Stimulated activated CD4-positive, alpha-beta T cell treated with anti-CD3 and anti-CD28 coated beads, Interleukin-1b, Interleukin-23, amount 100 ng/mL, for 4 hours (primary cell): Measurements from ENCODE around the gene LAYN.
A peak's percentile ranks its signal among the peaks of the same experiment; 100 is the strongest.

Experiments
- DNase-seq, 2 donors: peaks; one replicate each; pipeline ENCODE4 v3.0.0-alpha.2; 2020; ENCODE audit warnings: low read depth in 2 of 2

The LAYN gene, protein sequence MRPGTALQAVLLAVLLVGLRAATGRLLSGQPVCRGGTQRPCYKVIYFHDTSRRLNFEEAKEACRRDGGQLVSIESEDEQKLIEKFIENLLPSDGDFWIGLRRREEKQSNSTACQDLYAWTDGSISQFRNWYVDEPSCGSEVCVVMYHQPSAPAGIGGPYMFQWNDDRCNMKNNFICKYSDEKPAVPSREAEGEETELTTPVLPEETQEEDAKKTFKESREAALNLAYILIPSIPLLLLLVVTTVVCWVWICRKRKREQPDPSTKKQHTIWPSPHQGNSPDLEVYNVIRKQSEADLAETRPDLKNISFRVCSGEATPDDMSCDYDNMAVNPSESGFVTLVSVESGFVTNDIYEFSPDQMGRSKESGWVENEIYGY

DNA sequence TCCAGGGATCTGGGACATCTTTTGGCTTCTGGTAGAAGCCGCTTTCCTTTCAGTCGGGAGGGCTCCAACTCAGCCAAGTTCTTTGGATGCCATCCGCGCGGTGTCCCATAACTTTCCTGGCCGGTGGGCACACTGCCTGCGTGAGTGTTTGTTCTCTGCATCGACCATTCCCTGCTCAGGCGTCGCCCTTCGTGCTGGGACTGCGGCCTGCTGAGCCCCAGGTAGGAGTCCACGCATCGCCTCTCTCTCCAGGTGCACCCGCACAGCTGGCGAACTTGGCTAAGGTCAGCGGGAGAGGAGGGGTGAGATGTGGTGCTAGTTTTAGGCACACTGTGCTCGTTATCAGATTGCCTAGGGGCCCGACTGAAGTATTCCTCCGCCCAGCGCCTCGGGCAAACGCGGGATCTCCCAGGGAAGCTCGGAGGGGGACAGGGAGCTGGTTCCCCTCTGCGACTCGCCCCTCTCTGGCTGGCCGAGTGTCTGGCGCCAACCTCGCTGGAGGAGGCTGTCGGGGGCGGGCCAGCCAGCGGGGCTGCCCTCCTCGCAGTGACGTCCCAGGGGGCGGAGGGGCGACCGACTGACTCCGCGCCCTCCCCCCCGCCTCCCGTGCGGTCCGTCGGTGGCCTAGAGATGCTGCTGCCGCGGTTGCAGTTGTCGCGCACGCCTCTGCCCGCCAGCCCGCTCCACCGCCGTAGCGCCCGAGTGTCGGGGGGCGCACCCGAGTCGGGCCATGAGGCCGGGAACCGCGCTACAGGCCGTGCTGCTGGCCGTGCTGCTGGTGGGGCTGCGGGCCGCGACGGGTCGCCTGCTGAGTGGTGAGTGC is at the start of gene LAYN:
Gene LAYN, plus strand, starts transcription at position 607 of the 823 bp plus-strand sequence. Its CDS starts 124 bp downstream, at position 731.
- DNase-seq = no peak

DNA sequence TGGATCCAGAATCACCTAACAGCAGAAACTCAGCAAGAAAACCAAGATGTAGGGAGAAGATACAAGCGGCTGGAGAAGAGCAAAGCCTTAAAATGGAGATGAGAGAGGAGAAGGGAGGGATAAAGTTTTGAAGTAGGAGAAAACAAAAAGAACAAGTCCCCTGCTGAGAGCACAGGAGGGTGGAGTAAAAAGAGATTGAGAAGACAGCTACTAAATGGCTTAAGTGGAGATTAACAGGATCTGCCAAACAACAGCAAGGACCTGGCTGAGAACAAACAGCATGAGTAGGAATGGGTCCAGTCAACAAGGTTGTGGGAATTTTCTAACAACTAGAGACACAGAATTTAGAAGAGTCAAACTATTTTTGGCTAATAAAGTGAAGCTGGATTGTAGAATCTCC is 46.5 kb upstream of the LAYN start:
- DNase-seq = no peak

DNA sequence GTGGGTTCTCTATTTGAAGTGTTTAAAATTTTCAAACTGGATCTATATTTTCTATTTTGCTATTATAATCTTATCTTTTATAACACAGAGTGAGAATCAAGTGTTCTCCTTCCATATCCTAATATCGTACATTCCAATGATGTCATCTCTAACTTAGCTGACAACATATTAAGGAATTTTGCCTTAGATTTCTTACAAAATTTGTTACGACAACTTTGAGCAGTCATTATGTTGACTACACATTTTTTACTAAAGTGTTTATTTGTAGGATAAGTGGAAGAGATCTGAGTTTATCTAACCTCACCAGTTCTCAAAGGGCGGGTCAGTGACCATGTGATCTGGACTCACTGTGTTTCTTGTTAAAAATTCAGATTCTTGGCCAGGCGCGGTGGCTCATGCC is 41.0 kb upstream of the LAYN start:
- no peak for DNase-seq

DNA sequence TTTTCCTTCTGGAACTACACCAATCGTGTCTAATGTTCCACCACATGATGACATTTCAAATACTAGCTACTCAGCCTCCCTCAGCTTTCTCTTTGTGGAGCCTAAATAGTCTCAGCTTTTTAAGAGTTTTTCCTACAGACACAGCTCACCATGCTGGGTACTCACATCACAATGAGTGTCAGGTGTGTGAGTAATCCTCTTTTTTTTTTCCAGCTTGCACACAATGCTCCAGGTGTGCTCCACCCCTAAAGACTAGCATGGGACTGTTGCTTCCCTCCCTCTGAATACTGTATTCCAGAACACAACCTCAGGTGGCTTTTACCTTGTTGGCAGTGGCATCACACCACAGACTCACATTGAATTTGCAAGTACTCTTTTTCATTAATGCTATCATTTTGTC is 40.0 kb upstream of the LAYN start:
- DNase-seq = no peak

DNA sequence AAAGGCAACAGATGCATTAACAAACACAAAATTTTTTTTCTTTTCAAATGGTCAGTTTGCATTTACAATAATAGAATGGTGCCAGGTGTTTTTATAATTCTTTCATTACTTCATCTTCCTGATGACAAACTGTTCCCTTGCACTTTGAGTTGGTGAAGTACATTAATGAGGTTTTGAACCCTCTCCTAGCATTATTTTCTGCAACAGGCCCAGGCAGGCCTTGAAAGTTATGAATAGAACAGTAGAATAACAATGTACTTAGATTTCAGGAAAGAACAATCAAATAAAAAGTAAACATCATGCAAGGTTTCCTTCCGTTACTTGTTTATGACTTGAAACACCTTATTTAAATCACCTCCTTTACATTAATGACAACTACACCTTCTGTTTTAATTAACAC is 37.9 kb upstream of the LAYN start:
- no peak for DNase-seq

DNA sequence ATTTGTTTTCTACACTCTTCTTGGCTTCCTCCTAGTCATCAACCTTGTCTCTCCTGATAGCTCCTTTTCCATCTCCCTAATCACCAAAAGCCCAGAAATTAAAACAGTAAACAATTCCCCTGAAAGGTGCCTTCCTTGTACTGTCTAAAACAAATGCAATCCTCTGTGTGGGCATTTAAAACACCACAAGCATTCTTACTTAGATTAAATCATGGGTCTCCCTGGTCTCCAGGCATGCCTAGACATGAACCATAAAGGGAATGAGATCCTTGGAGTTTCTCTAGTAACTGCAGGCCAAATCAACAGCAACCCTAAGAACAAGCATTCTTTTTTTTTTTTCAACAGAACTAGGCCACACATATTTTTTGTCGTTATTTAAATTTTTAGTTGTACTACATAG is 30.2 kb upstream of the LAYN start:
- no peak for DNase-seq

DNA sequence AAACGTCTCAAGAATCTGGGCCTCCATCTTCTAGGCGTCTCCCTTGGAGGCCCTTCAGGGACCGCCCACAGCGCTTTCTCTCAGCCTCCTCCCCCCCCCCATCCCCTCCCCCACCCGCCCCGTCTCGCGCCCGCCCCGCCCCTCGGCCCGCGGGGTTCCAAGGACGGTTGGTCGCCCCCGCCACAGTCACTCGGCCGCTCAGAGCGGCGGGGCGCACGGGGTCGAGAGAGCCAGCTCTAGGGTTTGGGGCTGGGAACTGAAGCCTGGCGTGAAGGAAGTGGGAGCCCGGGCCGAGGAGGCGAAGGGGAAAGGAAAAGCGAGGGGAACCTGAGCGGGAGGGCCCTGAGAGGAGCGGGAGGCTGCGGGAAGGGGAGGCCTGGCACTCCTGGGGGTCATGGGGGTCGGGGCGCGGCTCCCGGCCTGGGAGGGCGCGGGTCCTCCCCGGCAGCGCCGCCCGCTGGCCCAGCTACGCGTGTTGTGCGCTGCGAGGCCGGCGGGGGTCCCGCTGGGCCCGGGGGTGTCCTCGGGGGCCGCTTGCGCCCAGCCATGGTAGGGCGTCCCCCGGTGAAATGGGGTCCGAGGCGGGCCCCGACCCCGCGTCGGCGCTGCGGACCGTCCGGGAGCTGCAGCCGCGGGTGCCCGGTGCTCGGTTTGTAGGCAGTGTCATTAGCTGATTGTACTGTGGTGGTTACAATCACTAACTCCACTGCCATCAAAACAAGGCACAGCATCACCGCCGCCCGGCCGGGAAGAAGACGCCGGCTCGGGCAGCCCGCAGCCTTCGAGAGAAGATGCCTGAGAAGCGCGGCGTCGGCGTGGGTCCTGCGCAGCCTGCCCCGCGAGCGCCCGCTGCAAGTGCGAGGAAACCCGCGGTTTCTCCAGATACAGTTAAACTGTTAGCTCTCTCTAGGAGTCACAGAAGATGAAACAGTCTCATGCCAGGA is 28.0 kb upstream of the LAYN start, which contains the start of gene BTG4:
Gene BTG4, minus strand, starts transcription at position 91 of the 944 bp plus-strand sequence. CDS start 13,610 bp downstream, outside the sequence.
- peak in 1 of 2 donors; percentile 26 for DNase-seq

DNA sequence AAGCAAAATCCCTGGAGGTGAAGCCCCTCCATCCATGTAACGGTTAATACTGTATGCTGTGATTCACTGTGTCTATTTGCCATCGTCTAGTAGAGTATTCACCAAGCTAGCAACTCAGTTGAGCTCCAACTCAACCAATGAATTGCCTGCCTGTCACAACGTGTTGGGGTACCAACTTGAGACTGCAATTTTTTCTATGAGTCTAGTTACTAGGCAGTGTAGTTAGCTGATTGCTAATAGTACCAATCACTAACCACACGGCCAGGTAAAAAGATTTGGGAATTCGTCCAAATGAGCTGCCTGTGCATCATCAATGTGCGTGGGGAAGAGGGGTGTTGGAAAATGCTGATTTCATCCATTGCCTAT is 27.3 kb upstream of the LAYN start:
- no peak for DNase-seq

DNA sequence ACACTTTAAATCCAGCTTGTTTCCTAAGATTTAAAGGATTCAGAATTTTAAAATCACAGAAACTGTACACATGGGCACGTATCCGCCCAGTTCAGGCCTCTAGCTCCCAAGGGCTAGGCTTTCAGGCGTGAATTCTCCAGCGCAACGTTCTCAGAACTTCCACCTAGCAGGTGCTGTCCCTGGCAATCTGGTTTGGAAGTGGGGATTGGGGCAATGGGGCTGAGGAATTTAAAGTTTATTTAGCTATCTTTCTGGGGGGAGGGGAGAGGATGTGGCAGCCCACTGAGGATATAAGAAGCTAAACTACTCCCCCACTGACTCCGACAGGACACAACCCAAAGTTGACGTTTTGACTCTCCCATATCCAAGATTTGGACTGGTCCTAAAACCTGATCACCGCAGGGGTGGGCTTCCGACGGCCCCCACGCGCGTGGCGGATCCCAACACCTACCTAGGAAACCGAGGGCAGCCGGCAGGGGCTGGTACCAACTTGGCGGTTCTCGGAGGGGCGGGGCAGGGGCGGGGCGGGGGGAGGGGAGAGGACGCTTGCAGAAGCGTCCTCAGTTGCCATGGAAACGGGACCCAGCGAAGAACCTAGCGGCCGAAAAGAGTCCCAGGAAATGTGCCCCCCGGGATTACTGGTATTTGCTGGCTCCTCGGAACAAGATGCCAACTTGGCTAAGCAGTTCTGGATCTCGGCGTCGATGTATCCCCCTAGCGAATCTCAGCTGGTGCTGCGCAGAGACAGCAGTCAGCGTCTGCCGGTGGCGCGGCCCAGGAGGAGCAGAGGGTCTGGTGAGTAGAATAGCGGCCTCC is 26.1 kb upstream of the LAYN start, which contains the start of gene HOATZ:
Gene HOATZ, plus strand, starts transcription at position 563 of the 816 bp plus-strand sequence. Its CDS starts 7 bp downstream, at position 570.
- no peak for DNase-seq

DNA sequence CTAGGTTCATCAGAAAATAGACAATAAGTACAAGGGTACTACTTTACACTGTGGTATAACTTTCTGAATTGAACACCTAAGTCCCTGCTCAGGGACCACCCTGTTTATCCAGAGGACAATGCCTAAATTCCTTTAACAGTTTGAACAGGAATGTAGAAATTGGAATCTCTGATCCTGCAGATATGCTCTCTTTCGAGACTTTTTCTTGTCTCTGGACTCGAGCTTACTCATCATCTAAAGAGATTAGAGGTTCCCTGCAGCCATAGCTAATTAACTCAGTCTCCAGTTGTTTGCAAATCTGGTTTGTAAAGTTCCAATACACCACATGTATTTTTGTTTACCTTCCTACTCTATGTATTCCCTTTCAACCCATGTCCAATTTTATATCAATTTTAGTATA is 24.9 kb upstream of the LAYN start:
- no peak for DNase-seq

DNA sequence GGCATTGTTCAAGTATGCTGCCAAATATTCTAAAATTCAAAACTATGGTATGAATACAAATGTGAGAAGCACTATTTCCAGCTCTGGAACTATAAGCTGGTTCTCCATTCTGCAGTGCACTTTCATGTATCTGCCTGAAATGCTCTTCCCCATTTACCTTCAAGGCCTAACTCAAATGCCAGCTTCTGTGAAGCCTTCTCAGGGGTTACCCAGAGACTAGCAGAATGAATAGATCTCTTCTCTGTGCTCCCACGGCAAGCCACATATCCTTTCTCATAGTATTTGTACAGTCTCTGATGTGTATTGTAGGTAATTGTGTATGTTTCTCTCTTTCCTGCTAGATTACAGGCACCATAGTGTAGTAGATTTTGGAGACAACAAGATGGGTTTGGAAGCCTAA is 21.9 kb upstream of the LAYN start:
- DNase-seq = no peak

DNA sequence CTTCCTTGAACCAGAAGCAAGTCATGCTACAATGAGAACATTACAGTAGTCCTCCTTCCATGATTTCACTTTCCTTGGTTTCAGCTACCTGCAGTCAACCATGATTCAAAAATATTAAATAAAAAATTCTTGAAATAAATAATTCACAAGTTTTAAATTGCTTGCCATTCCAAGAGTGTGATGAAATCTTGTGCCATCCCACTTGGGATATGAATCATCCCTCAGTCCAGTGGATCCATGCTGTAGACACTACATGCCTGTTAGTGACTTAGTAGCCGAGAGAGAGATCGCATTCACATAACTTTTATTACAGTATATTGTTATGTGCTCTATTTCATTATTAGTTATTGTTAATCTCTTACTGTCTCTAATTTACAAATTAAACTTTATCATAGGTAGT is 20.0 kb upstream of the LAYN start:
- no peak for DNase-seq

DNA sequence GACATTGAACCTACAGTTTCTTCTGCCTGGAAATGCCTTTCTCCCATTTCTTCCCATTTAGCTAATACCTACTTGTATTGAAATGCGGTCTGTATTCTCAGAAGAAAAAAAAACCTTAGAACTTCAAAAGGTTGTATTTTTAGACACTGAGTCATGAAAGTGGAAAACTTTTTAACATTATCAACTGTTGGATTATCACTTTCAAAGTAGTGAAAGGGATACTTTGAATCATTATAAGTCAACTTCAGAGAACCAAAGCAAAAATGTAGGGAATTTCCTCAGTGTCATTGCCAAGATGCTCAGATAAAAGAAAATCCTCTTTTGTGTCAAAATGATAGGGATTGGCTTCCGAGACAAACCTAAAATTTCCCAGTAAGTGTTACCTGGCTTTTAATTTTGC is 19.4 kb upstream of the LAYN start:
- no peak for DNase-seq

DNA sequence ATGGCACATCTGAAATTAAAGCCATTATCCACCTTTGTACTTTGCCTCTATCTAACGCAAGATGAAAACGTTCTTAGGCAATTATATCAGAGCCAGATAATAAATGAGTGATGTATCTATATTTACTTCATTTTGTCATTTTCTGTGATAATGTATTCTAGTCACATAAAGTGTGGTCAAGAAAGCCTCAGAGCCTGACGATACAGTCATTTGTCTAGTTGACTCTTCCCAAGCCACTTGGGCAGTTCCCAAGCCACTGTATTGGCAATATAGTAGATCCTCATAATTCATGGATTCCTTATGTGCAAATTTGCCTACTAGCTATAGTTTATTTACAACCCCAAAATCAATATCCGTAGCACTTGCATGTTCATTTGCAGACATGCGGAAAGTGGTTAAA is 18.1 kb upstream of the LAYN start:
- DNase-seq = no peak

DNA sequence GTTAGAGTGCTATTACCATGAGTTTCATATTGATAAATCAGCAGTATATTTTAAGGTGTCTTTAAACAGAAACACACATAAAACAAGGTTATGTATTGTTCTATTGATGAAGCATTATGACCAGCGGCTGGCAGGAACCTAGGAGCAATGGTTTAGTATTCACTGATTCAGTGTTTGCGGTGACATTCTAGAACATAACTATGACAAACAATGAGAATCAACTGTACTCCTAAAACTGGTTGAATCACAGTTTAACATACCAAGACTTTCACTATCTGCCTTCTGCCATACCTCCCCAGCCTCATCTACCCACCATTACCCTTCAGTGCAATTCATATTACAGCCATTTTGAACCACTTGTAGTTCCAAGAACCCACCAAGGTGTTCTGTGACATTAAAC is 17.2 kb upstream of the LAYN start:
- DNase-seq = no peak

DNA sequence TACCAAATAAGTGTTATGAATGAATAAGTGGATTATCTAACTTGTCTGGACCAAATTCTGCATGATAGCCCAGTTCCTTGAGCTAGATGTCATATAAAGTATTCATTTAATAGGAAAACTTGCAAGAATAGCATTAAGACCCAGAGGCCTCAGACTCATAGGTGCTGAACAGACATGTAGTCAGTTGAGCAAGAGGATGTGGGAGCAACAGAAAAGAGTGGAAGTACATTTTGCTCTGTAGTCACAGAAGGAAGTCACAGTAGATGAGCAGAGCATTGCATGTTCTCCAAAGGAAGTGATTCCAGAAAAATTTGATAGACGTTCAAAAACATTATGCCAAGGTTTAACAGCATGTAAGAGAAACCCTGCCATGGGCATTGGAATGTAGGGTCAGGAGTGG is 16.5 kb upstream of the LAYN start:
- DNase-seq = no peak

DNA sequence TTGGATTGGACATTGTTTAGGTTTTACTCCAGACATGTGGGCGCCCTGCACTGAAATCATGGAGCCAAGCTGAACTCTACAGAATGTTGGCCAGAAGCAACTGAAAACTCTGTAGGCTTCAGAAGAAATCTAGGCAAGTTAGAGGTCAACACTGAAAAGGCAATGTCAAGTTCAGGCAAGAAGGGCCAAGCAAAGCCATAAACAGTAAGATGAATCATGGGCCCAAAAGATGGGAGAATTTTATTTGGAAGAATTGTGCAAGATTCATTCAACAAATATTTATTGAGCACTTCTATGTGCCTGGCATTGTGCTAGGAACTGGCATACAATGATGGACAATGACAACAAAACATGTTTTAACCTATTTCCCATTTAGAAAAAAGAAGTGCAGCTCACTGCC is 15.1 kb upstream of the LAYN start:
- no peak for DNase-seq

DNA sequence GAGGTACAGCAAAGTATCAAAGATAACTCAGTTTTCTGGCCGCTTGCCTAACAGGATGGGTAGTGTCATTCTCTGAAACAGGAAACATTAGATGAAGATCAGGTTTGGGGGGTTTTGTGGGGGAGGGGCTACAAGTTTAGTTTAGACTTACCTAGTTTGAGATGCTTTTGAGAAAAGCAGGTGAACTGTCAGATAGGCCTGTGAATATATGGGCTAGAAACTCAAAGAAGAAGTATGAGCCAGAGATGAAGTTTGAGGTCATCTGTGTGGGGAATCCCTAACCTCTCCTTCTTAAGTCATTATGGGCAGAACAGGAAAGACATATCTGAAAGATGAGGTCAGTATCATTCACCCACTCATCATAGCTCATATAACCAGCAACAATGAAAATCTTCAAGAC is 14.0 kb upstream of the LAYN start:
- DNase-seq = no peak

DNA sequence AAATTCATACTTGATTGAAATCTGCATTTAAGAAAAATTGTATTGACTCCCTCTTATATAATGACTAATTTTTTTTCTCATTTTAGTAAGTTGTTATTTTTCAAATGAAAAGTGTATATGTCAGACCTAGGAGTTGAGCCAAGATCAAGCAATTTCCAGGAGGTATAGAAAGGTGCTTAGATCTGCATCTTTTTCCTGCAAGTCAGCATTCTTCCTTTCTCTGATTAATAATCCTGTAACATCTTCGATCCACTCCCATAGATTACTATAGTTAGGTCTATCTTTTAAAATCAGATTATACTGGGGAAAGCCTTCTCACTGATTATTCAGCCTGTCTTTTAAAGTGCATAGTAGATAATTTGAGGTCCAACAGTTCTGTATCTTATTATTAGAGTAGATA is 13.2 kb upstream of the LAYN start:
- DNase-seq = no peak

DNA sequence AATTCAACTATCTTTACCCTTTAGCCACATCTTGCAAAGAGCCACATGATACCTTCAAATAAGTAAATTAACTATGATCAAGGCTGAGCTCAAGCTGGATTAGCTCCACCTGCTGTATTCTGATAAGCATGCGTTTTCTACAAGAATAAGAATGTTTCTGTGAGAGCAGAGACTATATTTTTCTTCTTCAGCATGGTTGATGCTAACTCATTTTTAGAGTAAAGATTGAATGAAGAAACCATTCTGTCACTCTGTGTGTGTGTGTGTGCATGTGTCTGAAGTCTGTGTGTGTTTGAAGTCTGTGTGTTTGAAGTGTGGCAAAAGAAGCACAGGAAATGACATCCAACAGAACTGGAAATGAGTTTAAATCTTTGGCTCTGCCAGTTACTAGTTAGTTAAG is 12.0 kb upstream of the LAYN start:
- no peak for DNase-seq

DNA sequence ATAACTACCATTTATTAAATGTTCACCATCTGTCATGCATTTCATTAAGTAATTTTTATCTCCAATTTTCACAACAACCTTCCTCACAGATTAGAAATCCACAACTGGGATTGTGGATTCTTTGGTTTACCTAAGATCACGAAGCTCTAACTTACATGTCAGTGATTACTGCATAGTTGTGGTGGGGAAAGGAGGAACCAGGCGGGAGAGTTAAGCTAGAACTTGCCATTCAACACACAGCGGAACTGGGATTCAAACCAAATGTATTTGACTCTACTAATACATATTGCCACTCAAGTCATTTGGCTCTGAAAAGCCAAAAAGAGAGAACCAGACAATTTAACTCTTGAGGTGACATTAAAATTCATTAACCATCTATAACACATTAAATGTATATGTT is 10.4 kb upstream of the LAYN start:
- DNase-seq = no peak
